Activated T-cell treated with anti-CD3 and anti-CD28 coated beads, Interleukin-2, amount 50 U/mL, for 1 hour (primary cell): ENCODE results near the gene CPNE9.

Source experiments
- DNase-seq: peaks from one replicate; pipeline ENCODE4 v3.0.0-alpha.2; 2020

The CPNE9 gene

DNA sequence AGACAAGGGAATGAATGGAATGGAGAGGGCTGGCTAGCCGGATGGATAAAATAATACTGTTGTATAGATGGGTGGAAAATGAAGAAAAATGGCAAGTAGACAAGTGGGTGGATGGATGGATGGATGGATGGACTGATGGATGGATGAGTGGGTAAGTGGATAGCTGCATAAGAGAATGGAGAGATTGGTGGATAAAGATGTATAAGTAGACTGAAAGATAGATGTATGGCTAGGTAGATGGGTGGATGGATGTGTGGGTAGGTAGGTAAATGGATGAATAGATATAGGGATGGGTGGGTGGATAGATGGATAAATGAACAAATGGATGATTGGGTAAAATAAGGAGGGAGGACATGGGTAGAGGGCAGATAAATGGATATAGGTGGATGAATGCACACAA lies 13.9 kb downstream of the CPNE9 start:
- DNase-seq, result no peak

DNA sequence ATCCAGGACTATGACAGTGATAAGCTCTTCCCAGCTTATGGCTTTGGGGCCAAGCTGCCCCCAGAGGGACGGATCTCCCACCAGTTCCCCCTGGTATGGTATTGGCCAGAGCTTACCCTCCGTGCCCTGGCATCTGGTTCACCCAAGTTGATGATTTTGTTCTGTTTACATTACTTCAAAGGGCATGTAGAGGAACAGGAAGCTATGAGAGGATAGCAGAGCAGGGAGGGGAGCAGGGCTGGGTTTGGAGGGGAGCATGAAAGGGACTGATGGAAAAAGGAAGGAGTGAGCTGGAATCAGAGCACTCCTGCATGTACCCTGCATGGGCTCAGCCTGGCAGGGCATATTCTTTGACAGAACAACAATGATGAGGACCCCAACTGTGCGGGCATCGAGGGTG lies 14.5 kb downstream of the CPNE9 start:
- DNase-seq, result no peak

DNA sequence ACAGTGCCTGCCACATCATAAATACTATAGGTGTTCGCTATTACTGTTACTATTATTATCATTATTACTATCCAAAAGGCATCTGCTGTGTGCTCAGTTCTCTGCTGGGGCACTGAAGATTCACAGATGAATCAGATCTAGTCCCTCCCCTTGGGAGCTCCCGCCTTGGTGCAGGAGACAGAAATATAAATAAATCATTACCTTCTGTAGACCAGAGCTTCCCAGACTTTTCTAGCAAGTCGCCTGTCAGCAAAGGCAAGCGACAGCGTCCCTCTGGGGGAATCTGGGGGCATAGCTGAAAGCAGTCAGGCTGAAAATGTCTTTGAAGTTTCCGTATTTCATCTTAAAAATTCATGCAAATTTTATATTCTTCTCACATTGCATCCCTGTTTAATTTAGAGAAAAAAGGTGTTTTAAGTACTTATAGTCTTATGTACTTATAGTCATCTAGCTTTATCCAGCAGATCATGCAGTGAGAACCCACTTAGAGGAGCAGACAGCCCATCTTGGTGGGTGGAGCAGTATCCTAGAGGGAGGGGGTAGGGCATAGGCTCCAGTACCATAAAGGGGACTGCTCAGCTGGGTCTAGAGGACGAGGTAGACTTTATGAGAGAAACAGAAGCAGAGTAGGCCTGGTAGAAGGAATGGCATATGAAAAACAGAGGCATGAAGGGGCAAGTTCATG lies 17.5 kb downstream of the CPNE9 start:
- DNase-seq, result no peak

DNA sequence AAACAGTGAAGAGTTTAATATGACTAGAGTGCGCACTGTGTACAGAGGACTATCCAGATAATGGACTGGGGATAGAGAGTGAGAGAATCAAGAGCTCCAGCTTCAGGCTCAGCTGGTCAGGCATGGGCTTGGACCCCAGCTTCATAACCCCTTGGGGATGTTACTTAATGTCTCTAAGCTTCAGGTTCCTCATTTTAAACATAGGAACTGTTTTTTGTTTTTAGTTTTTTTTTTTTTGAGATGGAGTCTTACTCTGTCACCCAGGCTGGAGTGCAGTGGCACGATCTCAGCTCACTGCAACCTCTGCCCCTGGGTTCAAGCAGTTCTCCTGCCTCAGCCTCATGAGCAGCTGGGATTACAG lies 18.0 kb downstream of the CPNE9 start:
- no peak for DNase-seq

DNA sequence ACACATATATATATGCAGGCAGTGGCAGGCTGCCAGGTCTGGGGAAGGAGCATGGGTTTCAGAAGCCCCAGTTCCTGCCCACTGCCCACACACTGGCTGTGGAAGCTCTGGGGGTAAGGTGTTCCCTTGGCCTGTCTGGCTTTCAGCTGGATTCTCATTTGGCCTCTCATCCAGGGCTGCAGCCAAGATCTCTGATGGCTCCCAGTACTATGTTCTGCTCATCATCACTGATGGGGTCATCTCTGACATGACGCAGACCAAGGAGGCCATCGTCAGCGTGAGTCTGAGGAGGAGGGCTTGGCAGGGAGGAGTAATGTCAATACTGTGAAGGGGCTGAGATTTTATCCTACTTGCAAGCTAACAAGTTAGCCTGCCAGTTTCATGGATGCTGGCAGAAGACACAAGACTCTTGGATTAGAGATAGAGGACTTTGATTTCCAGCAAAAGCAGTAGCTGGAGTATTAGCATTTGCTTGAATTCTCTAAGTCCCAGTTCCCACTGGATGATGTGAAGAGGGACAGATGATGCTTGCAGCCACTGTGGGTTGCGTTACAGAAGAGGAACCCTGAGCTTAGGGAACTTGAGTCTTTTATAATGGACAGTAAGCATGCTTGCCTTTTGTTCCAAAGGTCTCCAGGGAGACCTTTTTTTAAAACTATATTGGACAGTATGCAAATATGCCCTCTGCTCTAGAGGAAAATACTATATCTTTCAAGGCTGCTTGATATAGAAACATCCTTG lies 22.3 kb downstream of the CPNE9 start:
- DNase-seq, result no peak

DNA sequence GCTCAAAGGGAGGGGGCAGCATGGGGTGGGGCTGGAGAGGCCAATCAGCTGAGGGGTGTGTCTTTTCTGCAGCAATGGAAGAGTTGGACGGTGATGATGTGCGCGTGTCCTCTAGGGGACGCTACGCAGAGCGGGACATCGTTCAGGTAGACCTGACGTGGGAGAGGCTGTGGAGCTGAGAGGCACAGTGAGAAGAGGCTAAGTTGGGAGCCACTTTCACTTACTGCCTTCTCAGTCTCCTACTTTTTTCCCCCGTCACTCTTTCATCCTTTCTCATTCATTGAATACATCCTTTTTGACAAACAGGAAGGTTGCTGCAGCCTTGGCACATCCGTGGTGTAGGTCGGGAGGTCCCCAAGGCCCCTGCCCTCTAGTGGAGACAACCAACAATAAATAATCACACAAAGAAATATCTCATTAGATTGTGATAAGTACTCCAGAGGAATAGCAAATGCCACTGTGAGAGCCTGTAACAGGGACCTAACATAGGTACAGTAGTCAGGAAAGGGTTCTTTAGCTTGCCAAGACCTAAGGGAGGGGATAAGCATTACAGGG lies 23.5 kb downstream of the CPNE9 start:
- DNase-seq, result peak; percentile 59

DNA sequence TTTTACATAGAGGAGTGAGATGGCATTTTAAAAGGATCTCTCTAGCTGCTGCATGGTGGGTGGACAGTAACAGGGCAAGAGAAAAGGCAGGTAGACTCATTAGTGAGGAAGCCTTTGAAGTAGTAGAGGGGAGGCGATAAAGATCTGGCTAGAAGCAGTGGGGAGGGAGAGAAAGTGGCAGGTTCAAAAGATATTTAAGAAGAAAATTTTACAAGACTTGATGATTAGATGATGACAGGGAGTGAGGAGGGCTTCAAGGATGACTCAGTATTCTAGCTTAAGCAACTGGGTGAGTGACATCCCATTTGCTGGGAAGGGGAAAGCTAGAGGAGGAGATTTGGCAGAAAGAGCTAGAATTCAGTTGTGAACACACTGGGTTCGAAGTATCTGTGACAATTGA lies 24.1 kb downstream of the CPNE9 start:
- no peak for DNase-seq

DNA sequence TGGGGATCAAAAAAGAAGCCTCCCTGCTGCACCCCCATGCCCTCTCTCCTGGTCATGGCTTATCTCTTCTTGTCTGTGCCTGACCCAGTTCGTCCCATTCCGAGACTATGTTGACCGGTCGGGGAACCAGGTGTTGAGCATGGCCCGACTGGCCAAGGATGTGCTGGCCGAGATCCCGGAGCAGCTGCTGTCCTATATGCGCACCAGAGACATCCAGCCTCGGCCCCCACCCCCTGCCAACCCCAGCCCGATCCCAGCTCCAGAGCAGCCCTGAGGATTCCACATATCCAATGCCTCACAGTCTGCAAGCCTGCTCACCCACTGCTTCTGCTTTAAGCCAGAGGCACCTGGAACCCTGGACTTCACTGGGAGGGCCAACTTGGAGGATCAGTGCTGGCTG lies 25.8 kb downstream of the CPNE9 start:
- DNase-seq, result no peak

DNA sequence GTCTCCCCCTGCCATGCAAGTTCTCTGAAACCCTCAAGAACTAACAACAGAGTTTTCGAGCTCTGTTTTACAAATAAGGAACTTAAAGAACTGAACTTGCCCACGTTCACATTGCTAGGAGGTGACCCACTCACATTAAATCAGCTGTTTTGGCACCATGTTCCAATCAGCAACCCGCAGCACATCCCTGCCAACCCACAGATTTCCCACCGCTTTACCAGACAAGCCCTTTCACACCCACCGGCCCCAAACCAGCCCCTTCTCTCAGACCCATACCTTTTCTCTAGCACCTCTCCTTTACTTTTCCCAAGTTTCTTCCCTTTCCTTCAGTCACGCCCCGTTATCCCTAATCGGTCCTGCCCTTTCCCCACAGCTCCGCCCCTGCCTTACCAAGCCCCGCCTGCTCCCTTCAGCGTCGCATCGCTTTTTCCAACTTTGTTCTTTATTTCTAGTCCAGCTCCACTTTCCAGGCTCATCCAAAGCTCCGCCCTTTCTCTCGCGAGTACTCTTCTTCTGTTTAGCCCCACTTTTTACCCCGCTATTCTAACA lies 27.1 kb downstream of the CPNE9 start:
- DNase-seq, result no peak

DNA sequence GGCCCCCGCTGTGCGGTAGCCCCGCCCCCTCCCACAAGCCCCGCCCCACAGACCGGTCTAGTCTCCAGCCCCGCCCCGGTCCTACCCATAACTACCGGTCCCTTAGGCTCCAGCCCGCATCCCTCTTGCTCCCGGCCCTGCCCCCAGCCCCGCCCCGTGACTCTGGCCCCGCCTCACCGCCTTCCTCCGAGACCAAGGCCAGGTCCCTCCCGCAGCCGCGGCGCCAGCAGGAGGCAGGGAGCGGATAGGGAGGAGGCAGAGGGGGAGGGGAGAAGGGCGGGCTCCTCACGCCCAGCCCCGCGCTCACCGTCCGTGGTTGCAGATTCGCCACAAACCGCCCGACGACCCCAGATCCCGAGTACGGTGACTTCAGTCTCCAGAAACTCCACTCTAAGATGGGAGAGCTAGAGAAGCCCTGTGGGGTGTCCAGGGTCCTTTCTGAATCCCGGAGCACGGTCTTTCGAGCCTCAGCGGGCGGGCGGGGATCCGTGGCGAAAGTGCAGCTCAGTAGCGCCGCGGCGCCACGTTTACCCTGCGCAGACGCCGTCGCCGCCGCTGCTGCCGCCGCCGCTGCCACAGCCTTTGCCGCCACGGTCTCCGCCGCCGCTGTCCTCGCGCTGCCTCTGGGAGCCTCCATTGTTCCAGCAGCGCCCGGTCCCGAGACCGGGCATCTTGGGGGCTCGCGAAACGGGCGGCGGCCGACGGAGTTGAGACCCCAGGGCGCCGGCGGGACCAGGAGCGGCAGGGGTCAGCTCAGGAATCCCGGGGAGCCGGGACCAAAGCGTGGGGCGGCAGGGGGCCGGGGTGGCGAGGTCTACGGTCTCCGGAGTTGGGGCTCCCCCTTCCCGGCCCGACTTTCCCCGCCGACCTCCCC lies 27.8 kb downstream of the CPNE9 start, which contains the start of gene BRPF1:
Gene BRPF1 (plus strand): TSS at position 530 of the 874 bp plus-strand sequence. CDS start 2,406 bp downstream, outside the sequence.
- peak; percentile 98 for DNase-seq

DNA sequence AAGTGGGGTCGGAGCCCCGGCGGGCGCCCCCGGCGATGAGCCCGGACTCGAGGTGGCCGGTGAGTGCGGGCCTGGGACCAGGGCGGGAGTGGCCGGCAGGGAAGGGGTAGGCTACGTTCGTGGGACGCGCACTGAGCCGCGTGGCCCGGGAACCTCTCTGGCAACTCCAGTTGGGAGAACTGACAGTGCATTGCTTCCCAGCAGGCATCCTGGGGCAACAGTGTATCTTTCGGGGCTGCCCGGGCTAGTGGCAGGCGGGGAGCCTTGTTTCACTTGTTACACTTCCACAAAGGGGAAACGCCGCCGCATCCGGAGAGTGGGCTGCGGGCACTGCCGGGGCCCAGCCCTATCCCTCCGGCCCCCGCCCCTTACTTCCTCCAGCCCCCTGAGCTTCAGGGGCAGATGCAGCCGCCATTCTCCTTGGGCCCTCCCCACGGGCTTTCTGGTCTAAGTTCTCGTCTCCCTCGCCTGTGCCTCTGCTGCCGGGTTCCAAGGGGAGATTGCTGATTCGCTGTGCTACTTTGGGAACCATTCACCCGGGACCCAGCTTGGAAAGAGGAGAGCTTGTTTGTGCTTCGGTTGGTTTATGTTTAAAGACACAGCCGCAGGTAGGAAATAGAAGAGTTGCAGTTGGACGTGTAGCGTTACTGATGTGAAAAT lies 28.6 kb downstream of the CPNE9 start:
- peak; percentile 38 for DNase-seq

DNA sequence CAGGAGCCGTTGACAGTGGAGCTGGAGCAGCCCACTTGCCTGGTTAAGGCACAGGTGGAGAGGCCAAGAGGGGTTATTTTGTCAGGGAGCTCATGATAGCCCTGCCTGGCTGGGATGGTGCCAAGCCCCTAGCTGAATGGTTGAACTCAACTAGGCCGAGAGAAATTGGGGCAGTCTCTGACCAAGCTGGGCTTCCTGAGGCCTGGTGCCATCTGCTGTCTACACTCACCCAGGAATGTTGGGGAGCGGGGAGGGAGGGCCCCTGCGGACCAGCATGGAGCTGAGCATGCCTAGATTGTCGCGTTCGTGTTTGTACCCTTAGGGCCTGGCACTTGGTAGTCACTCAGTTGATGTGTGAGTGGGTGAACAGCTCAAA lies 29.1 kb downstream of the CPNE9 start:
- no peak for DNase-seq

DNA sequence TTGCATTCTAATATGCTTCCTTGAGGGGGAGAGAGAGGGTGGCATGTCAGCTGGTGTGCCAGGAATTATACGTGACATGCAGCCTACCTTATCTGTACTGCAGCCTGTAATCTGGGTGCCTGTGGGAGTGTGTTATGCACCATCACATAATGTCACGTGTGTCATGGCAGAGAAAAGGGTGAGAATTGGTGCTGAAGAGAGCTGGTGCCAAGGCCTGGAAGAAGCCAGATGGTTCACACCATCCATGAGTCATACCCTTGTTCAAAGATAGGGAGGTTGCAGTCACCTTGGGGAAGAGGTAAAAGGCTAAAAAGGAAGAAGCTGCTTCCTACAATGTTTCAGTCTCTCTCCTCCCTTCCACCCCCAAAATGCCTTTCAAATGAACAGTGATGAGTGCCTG lies 33.2 kb downstream of the CPNE9 start:
- DNase-seq, result no peak

DNA sequence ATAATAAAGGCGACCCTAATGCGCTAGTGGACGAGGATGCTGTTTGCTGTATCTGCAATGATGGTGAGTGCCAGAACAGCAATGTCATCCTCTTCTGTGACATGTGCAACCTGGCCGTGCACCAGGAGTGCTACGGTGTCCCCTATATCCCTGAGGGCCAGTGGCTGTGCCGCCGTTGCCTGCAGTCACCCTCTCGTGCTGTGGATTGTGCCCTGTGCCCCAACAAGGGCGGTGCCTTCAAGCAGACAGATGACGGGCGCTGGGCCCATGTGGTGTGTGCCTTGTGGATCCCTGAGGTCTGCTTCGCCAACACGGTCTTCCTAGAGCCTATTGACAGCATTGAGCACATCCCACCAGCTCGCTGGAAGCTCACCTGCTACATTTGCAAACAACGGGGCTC lies 35.5 kb downstream of the CPNE9 start:
- no peak for DNase-seq

DNA sequence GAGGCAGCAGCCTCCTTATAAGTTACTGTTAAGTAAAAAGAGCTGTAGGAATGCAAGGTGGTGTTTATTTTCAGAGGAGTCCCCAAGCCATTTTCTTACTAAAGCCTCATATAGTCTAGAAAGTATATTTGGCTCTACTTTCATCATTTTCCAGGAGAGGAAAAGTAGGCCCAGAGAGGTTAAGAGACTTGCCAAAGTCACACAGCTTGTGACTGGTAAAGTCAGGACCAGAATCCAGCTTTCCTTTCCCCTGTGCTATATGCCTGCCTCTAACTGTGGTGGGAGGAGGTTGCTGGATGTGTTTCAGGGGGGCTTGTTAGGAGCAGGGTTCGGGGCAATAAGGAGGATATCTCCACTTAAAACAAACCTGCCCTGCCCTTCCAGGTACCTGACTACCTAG lies 38.9 kb downstream of the CPNE9 start:
- no peak for DNase-seq

DNA sequence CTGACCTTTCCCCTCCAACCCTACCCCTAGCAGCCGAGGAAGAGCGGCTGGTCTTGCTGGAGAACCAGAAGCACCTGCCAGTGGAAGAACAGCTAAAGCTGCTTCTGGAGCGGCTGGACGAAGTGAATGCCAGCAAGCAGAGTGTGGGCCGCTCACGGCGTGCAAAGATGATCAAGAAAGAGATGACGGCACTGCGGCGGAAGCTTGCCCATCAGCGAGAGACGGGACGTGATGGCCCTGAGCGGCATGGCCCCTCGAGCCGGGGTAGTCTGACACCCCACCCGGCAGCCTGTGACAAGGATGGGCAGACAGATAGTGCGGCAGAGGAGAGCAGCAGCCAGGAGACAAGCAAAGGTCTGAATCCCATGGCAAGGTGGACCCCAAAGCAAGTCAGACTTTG lies 39.9 kb downstream of the CPNE9 start:
- DNase-seq, result no peak

DNA sequence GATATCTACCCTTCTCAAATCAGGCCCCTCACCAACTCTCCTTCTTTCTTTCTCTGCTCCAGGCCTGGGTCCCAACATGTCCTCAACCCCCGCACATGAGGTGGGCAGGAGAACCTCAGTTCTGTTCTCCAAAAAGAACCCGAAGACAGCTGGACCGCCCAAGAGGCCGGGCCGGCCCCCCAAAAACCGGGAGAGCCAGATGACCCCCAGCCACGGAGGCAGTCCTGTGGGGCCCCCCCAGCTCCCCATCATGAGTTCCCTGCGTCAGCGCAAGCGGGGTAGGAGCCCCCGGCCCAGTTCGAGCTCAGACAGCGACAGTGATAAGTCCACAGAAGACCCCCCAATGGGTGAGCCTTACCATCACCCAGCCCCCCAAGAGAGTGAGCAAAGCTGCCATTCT lies 40.5 kb downstream of the CPNE9 start:
- no peak for DNase-seq

DNA sequence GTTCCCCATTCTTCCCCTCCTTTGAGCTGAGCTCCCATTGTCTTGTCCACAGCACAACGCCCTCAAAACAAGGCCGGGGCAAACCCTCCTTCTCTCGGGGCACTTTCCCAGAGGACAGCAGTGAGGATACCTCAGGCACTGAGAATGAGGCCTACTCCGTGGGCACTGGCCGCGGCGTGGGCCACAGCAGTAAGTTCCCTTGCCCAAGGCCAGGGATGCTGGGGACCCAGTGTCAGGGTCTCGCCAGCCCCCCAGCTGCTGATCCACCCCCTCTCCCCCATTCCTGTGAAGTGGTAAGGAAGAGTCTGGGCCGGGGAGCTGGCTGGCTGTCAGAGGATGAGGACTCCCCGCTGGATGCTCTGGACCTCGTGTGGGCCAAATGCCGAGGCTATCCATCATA lies 41.9 kb downstream of the CPNE9 start:
- DNase-seq, result no peak

DNA sequence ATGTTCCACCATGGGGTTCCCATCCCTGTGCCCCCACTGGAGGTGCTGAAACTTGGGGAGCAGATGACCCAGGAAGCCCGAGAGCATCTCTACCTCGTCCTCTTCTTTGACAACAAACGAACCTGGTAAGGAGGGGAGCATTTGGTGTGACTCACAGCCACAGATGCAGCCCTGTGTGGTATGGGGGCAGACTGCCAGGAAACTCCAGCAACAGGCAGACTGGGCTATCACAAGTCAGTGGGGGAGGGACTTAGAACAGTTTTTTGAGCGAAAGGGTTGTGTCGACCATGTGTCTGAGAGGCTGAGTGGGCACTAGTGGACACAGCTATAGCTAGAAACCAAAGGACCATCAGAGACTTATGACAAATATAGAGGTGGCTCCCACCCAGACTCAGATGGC lies 42.7 kb downstream of the CPNE9 start:
- no peak for DNase-seq

DNA sequence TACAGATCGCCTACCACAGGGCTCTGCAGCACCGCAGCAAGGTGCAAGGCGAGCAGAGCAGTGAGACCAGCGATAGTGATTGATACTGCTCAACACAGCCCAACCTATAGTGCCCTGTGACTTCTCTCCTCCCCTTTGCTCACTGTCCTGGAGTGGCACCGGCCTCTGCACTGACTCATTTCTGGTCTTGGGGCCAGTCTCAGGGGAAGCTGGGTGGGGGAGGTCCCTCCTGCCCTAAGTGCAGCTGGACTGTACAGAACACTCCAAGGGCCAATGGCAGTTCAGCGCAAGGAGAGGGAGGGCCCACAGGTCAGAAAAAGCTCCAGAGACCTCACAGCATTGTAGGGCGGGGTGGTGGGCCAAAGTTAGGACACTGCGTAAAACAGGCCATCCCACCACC lies 43.6 kb downstream of the CPNE9 start:
- no peak for DNase-seq

DNA sequence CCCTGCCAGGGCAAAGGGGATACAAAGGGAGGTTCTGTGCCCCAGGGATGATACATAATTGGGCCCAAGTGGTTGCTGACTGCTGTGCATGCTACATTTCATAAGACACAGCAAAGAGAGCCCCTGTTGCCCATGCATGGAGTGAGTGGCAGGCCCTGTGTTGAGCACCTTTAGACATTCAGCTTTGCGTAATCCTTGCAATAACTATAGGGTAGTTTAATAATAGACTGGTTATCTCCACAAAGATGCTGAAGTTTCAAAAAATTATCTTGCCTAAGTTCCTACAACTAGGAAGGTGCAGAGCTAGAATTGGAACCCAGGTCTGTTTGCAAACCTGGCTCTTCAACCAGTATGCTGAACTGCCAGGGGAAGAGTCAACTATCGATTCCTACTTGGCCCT lies 44.4 kb downstream of the CPNE9 start:
- DNase-seq, result no peak

DNA sequence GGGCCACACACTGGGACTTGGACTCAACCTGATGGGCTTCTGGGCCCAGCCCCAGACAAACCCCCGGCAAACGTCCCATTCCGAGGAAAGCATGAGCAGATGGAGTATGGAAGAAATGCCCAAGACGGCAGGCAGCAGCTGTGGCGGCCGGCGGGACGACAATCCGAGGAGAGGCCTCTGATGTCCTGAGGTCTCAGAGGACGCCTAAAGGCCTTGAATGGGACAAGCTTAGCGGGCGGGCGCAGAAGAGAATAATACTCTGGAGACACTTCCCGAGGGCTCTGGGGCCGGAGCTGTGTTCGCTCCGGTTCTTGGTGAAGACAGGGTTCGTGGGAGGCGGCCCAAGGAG lies 45.6 kb downstream of the CPNE9 start:
- no peak for DNase-seq
